ENCODE data around the gene TRDMT1. TPM values are rescaled to one million over a fixed set of nuclear protein-coding genes. Genes with fewer than 3 reads are reported as not detected.

TRDMT1 gene
- total RNA-seq, 4 donors from 2014 or later, result 4.0 to 24.8 (median 6.4) TPM

DNA sequence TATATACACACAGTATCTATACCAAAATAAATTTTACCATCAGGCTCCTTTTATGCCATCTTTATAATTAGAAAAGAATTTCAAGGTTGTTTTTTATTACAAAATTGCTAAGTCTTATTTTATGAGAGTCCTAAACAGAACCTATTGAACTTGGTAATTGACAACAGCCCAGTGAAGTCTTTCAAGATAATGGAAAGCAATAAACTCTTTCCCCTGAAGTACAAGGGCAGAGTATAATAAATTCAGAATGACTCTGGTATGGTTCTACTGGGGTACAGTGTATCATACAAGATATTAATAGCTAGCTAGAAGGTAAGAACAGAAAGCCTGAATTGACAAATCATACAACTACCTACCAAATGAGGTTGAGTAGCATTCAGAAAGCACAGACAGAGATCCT lies 45.6 kb downstream of the TRDMT1 start:
- no peak for DNase-seq
- TF ChIP-seq, protein P1, sequence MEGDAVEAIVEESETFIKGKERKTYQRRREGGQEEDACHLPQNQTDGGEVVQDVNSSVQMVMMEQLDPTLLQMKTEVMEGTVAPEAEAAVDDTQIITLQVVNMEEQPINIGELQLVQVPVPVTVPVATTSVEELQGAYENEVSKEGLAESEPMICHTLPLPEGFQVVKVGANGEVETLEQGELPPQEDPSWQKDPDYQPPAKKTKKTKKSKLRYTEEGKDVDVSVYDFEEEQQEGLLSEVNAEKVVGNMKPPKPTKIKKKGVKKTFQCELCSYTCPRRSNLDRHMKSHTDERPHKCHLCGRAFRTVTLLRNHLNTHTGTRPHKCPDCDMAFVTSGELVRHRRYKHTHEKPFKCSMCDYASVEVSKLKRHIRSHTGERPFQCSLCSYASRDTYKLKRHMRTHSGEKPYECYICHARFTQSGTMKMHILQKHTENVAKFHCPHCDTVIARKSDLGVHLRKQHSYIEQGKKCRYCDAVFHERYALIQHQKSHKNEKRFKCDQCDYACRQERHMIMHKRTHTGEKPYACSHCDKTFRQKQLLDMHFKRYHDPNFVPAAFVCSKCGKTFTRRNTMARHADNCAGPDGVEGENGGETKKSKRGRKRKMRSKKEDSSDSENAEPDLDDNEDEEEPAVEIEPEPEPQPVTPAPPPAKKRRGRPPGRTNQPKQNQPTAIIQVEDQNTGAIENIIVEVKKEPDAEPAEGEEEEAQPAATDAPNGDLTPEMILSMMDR (IDR thresholded peaks at IDR 0.05), result peak in 1 of 6 experiments; percentile 7
- no peak for TF ChIP-seq POLR2A (IDR thresholded peaks at IDR 0.05)
- no peak overlapping the region for H3K27ac ChIP-seq

DNA sequence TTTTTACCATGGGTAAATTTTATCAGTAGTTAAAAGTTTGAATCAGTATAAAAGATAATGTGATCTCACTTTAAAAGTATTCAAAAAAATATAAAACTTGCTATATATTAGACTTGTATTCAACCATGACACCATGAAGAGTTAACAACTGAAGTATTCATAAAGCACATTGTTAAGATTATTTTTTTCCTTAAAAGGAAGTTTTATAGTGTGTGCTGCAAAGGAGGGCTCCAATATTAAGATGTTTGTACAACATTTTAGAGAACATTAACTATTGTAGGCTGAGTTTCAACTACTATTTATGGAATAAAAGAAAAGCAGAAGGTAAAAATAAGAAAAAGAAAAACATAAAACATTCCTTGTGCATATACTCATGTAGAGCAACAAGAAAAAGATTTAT lies 47.4 kb downstream of the TRDMT1 start:
- no peak overlapping the region for H3K27ac ChIP-seq
- no peak overlapping the region for H3K4me3 ChIP-seq
- no peaks in the 10 kb centered on the region for H3K4me1 ChIP-seq
- H3K27me3 ChIP-seq, result no peaks in the 10 kb centered on the region
- DNase-seq, result no peak
- TF ChIP-seq POLR2A (IDR thresholded peaks at IDR 0.05), result no peak
- TF ChIP-seq, protein P1 (IDR thresholded peaks at IDR 0.05), result no peak
- no peaks in the 10 kb centered on the region for H3K36me3 ChIP-seq
- no peaks in the 10 kb centered on the region for H3K9me3 ChIP-seq

More for the DNA sequence above, 45.6 kb downstream of the TRDMT1 start:
- no peaks in the 10 kb centered on the region for H3K36me3 ChIP-seq
- no peaks in the 10 kb centered on the region for H3K27me3 ChIP-seq
- H3K9me3 ChIP-seq, result no peaks in the 10 kb centered on the region
- H3K4me1 ChIP-seq, result no peaks in the 10 kb centered on the region
- no peak overlapping the region for H3K4me3 ChIP-seq

DNA sequence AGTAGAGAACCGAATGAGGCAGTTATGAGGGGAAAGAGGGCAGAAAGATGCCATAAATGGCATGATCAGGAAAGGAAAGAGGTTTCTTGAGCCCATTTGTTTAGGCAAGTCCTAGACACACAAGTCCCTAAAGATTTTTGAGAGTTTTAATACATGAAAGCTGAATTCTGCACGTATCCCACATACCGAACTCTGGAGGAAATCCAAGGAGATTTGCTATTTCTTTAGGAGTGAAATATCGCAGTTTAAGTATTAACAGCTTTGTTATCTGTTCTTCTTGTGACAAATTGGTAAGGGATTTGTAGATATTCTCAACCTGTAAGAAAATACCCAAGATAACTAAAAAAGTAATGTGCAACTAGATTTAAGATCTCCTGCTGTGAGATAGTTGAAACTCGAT lies 48.2 kb downstream of the TRDMT1 start:
- H3K4me3 ChIP-seq, result no peak overlapping the region
- no peaks in the 10 kb centered on the region for H3K9me3 ChIP-seq
- no peak overlapping the region for H3K27ac ChIP-seq
- no peaks in the 10 kb centered on the region for H3K27me3 ChIP-seq
- no peak for DNase-seq
- H3K36me3 ChIP-seq, result no peaks in the 10 kb centered on the region
- TF ChIP-seq, protein P1 (IDR thresholded peaks at IDR 0.05), result no peak
- H3K4me1 ChIP-seq, result no peaks in the 10 kb centered on the region

DNA sequence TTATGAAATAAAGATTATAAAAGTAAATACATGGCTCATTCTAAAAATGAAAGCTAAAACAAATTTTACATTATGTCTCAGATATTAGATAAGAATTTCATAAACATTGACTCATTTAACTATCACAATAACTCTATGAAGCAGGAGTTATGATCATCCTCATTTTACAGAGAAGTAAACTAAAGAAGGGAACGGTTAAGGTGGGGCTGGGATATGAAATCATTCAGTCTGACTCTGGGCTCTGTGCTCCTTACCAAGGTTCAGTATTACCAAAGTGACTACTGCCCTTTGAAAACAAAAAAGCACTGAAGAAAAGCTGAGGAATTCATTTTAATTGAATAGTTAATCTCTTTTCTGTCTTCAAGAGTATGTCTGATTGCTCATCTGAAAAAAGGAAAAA lies 49.8 kb downstream of the TRDMT1 start:
- no peaks in the 10 kb centered on the region for H3K36me3 ChIP-seq
- H3K4me3 ChIP-seq, result no peak overlapping the region
- no peaks in the 10 kb centered on the region for H3K27me3 ChIP-seq
- H3K9me3 ChIP-seq, result no peaks in the 10 kb centered on the region
- no peak for DNase-seq
- TF ChIP-seq, protein P1 (IDR thresholded peaks at IDR 0.05), result no peak
- no peak for TF ChIP-seq POLR2A (IDR thresholded peaks at IDR 0.05)
- H3K27ac ChIP-seq, result peak overlapping the region in 1 of 4 donors; percentile 28
- H3K4me1 ChIP-seq, result peaks cover 0 to 6% (median 0%) of the 10 kb centered on the region in 4 donors

DNA sequence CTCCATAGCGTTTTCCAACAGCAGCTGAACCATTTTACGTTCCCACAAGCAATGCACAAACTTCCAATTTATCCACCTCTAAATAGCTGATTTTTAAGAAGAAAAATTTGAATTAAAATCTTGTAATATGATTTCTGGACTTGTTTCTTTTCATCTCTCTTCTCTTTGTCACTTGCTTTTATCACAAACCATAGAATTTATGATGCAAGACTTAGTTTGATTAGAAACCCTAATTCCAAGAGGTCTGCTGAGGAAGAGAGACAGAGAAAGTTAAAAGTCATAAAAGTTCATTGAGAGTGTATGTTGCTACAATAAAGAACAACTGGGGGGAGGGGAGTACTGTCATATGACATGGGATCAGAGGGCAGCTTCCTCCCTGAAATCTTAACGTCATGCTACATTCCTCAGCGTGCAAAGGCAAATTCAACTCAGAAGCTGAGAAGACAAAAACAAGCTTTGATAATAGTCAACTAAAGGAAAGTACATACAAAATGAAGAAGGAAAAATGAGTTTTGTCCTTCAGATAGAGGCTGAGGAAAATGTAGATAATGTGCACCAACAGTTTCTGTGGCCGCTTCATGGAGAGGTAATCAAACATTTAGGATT lies 53.5 kb downstream of the TRDMT1 start:
- TF ChIP-seq, protein P1 (IDR thresholded peaks at IDR 0.05), result no peak
- no peaks in the 10 kb centered on the region for H3K9me3 ChIP-seq
- peak overlapping the region in 1 of 4 donors; percentile 13 for H3K27ac ChIP-seq
- peak overlapping the region in 1 of 4 donors; percentile 26 for H3K4me3 ChIP-seq
- peaks cover 0 to 11% (median 0%) of the 10 kb centered on the region in 4 donors for H3K4me1 ChIP-seq
- H3K36me3 ChIP-seq, result no peaks in the 10 kb centered on the region
- H3K27me3 ChIP-seq, result no peaks in the 10 kb centered on the region
- peak in 1 of 3 donors; percentile 72 for DNase-seq

DNA sequence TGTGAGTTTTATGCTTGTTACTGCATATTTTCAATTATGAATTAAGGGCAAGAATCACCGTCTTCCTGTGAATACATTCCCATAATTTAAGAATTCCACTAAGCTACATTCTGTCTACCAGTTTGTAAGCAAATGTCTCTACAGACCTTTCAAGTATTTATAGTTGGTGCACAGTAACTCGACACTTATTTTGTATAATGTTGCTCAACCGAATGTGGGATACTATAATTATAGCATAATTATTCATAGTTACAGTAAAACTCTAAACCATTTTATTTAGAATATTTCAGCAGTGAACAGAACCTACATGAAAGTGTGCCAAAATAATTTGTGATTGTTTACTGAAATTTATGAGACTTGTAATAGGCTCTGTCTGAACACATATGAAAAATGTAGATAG lies 54.6 kb downstream of the TRDMT1 start:
- no peaks in the 10 kb centered on the region for H3K9me3 ChIP-seq
- no peaks in the 10 kb centered on the region for H3K27me3 ChIP-seq
- H3K4me1 ChIP-seq, result peaks cover 0 to 11% (median 0%) of the 10 kb centered on the region in 4 donors
- H3K27ac ChIP-seq, result no peak overlapping the region
- no peaks in the 10 kb centered on the region for H3K36me3 ChIP-seq
- TF ChIP-seq, protein P1 (IDR thresholded peaks at IDR 0.05), result no peak
- TF ChIP-seq POLR2A (IDR thresholded peaks at IDR 0.05), result no peak
- no peak overlapping the region for H3K4me3 ChIP-seq
- no peak for DNase-seq
